ENCODE measurements around the gene TSPAN18.

Gene TSPAN18

DNA sequence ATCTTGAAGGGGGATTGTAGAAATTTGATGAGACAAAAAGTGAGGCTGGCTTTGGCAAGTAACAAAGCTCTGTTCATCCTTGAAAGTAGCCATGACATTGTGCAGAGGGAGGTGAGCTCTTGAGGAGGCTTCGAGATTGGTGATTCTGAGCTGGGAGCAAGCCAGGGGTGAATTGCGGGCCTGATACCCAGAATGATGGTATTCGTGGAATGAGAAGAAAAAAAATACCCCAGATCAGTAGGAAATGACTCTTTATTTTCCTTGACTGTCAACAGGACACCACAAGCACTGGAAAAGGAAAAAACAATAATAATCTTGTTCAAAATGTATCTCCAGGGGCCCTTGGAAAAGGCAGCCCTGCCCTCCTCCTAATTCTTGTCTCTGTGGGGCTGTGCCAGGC lies 62.7 kb downstream of the TSPAN18 start:
- no peak for FAIRE-seq

DNA sequence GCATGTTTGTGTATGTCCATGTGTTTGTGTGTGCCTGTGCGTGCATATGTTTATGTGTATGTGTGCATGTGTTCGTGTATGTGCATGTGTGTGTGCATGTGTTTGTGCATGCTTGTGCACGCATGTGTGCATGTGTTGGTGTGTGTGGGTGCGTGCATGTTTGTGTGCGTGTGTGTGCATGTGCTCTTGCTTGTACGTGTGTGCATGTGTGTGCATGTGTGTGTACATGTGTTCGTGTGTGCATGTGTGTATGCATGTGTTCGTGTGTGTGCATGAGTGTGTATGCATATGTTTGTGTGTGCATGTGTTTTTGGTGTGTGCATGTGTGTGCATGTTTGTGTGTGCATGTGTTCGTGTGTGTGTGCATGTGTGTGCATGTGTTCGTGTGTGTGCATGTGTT lies 63.4 kb downstream of the TSPAN18 start:
- no peak for DNase-seq (ENCODE audit: extremely low spot score, insufficient read length, low read depth)
- no peak for FAIRE-seq

More for the DNA sequence above, 62.7 kb downstream of the TSPAN18 start:
- DNase-seq (ENCODE audit: extremely low spot score, insufficient read length, low read depth) = no peak

DNA sequence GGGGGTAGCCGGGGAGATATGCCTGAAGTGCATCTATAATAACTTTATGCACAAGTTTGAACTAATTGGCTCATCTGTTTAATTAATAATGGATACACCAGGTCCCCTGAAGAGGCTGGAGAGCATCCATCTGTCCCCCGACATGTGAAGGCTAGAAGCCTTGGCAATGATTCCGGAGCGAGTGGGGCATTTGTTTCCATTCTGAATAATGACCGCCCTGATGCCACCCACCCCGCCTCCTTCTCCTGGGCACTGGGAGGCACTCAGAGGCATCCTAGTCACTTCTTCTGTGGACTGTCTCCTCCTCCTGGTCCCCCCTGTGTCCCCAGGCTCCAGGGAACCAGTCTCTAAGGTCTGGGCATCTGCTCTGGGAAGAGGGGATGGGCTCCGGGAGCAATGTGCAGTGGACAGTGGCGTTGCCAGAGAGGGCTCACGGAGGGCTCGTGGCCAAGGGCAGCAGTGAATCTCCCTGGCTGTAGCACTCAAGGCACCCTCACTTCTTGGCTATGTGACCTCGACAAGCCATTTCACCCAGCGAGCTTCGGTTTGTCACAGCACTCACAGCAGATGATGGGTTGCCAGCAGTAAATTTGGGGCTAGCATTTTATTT lies 64.7 kb downstream of the TSPAN18 start:
- no peak for FAIRE-seq

DNA sequence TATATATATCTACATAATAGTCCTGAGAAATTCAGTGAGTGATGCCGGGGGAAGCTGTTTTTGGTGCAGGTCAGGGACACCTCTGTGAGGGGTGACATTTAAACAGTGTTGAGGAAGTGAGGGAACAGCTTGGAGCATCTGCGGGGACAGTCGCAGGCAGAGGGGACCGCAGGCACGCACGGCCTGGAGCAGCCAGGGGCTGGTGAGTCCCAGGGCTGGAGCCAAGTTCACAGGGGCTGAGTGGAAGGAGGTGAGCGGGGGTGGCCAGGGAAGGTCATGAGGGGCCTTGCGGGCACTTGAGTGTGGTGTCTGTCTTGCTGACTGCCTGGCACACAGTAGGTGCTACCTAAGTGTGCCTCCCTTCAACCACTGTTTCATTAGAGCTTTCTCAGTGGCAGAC lies 65.4 kb downstream of the TSPAN18 start:
- no peak for FAIRE-seq
- no peak for DNase-seq (ENCODE audit: extremely low spot score, insufficient read length, low read depth)

More for the DNA sequence above, 64.7 kb downstream of the TSPAN18 start:
- DNase-seq (ENCODE audit: extremely low spot score, insufficient read length, low read depth) = no peak

DNA sequence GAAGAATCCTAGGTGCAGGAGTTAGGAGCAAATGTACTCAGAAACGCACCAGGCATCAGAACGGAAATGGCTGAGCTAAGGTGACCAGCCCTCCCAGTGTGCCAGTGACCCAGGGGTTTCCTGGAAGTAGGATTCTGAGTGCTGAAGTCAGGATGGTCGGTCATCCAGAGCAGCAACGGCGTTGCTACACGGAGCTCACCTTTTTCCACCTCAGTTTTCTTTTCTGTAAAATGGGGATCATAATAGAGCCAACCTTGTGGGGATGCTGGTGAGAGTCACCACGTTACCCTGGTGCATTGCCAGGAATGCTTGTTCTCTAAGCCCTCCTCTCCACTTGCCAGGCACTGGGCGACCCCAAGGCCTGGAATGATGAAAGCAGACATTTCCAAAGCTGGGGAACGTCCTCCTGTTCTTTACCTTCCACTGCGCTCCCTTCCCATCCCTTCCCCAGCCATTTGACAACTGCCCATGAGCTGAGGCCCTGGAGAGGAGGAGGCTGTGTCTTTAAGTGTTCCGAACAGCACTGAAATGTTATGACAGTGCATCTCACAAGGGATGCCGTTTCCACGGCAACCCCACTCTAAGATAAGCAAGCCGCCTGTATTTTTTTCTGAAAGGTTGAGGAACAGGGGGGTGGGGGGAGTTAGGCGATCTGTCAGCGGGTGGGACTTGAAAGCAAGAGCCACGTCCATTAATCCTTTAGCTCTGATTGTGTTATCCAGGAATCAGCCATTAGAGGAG lies 66.8 kb downstream of the TSPAN18 start:
- DNase-seq (ENCODE audit: extremely low spot score, insufficient read length, low read depth) (no peak), FAIRE-seq (no peak)

DNA sequence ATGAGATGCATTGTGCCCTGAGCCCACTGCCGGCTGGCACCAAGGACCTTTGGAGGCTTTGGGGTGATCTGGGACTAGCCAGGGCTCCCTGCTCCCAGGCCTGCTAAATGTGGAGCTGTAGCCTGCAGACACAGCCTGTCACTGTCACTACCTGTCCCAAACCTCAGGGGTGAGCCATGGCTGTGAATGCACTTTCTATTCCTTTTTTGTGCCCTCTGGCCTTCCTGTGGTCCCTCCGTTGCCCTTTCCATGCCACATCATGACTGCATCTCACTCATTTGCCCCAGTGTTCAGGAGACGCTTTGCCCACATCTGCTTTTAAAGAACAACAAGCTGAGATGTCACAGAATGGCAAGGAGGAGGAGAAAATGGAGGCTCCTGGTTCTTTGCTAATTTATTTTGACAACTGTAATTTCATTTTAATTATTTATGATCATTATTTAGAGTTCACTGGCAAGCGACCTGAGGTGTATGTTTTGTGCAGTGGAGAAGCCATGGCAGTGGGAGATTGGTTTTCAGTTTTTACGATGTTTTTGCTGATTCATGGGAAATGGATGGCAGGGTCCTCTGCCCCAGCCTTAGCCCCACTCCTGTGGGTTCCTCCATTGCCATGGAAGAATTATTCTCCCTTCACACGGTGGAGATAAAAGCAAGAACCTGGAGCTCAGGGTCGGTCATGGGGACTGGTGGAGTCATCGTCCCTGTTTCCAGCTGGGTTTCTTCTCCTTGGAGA lies 69.2 kb downstream of the TSPAN18 start:
- DNase-seq (ENCODE audit: extremely low spot score, insufficient read length, low read depth) = no peak
- no peak for FAIRE-seq

DNA sequence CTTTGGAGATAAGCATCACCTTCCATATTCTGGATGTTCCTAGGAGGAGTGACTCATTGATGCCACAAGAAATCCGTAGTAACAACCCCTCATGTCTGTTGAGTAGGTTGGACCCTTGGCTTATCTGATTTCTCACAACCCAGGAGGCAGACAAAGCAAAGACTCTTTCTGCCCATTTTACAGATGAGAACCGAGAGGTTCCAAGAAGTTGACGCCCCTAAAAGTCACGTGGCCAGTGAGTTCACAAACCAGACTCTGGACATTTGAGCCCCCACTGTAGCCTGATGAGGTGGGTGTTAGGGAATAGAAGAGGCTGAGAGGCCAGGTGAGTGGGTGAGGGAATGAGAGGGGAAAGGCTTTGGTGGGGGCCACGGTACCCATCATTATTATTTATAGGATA lies 70.3 kb downstream of the TSPAN18 start:
- no peak for FAIRE-seq
- no peak for DNase-seq (ENCODE audit: extremely low spot score, insufficient read length, low read depth)

DNA sequence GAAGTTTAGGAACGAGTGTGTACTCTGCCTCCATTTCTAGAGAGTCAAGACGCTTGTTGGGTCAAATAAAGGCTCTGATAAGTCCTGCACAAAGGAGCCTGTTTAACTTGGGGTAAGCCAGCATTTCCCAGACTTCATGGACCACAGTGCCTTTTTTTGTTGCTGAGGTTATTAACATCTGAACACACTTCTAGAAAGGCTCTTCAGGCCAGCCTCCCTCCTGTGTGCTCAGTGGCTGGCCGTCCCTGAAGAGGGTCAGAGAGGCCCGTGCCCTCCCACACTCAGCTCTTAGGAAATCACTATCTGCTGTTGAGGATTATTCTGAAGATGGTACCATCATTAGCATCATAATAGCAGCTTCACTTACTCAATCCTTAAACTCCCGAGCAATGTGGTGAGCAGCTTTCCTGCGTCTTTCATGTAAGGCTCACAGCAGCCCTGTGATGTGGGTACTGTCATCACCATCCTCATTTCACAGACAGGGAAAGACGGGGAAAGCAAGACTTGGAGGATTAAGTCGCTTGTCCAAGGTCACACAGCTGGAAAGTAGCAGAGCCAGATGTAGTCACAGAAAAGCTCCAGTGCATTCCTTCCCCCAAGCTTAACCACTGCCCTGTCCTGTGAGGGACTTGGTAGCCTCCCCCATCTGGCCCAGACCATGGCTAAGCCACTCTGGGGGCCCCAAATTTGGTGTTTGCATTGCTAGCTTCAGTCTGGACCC lies 71.3 kb downstream of the TSPAN18 start:
- DNase-seq (ENCODE audit: extremely low spot score, insufficient read length, low read depth) (no peak), FAIRE-seq (no peak)

DNA sequence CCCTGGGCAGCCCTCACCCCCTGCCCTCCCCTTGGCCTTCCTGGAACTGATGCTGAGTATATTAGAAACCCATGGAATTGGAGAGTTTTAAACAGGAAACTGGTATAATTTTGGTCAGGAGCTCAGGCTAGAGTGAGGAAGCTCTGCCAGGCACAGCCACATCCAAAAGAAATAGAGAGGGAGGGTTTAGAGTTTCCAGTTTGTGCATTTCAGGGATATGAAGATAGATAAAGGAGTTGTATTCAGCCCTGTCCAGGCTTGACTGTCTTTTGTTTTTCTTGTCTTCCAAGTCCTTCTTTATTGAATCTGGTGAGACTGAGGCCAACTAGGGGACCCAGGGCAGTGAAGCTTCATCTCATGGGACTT lies 71.8 kb downstream of the TSPAN18 start:
- FAIRE-seq (no peak), DNase-seq (ENCODE audit: extremely low spot score, insufficient read length, low read depth) (no peak)

DNA sequence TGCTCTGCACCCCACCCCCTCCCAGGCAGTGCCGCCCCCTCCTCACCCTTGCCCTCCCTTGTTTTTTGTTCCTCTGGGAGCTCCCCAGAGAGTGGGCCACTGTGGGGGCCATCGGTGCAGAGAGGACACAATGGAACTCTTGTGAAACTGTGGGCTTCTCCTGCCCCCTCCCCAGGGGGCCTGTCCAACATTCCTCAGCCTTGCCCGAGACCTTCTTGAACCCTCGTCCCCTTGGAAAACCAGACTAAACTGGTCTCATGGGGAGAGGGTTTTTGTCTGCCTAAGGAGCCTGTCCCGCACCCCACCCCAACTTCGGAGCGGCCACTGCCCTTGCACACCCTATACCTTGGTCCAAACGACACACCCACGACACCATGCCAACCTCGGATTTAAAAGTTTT lies 72.2 kb downstream of the TSPAN18 start:
- DNase-seq (ENCODE audit: extremely low spot score, insufficient read length, low read depth) (no peak), FAIRE-seq (no peak)

DNA sequence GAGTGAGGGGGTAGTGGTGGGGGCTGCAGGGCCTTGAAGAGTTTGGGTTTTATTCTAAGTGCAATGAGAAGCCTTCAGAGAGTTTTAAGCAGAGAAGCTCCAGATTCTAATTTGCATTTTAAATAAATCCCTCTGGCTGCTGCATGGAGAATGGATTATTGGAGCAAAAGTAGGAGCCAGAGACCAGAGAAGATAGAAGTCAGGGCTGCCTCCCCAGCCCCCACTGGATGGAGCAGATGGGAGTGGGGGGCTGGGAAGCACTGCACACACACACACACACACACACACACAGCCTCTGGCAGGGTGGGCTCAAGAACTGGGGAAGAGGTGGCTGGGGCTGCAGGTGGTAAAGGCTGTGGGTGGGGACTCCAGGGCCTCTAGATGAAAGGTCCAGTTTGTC lies 75.6 kb downstream of the TSPAN18 start:
- no peak for DNase-seq (ENCODE audit: extremely low spot score, insufficient read length, low read depth)
- FAIRE-seq = no peak

DNA sequence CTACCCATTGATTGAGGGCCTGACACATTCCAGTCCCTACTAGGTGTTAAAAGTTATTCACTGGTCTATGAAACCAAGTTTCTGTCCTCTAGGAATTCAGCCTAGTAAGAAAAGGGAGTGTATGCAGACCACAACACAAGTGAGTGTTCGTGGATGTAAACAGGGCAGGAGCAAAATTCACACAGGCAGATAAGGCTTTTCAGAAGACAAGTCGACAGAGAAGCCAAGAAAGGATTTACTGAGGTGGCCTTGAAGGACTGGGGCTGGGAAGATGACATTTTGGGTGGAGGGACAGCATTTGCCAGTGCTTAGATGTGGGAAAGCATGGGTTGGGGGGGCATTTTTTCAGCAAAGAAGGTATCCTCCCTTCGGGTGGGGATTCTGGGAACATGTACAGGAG lies 76.2 kb downstream of the TSPAN18 start:
- DNase-seq (ENCODE audit: extremely low spot score, insufficient read length, low read depth) (no peak), FAIRE-seq (no peak)

DNA sequence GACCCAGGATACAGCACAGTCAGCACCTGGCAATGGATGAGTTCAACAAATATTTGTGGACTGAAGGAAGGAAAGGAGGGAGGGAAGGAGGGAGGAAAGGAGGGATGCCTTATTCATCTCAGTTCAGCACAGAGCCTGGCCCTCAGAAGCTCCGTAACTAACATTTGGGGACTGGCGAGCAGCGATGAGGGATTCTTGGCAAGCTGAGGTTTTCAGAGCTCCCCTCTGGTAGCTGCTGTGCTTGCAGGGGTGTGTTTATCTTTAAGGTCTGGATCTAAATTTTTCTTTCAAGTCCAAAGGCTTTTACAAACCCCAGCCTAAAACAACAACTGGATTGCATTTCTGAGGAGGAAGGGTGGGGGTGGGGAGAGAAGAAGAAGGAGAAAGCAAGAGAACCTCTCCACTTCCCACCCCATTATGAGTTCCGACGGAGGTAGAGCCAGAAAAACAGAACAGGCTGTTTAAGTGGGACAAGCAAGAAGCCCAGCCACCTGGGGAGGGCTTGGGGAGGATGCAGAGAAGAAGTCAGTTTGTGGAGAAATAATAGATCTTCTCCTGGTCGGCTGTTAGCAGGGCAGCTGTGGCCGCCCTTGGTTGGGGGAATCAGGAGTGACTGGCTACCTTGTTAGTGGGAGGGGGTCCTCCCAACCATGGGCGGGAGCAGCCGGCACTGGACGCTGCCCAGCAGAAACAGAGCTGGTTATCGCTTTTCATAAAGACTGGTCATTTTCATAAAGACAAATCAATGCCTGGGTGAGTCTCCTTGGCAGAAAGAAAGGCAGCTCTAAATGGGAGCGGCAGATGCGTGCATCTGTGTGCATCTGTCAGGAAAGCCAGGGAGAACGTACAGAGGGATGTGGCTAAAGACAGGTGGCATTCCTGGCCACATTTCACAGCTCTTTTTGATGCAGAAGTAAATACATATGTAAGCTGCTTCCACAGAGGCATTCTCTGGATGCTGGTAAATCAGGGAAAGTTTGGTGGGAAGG lies 78.0 kb downstream of the TSPAN18 start:
- FAIRE-seq (no peak), DNase-seq (ENCODE audit: extremely low spot score, insufficient read length, low read depth) (no peak)

DNA sequence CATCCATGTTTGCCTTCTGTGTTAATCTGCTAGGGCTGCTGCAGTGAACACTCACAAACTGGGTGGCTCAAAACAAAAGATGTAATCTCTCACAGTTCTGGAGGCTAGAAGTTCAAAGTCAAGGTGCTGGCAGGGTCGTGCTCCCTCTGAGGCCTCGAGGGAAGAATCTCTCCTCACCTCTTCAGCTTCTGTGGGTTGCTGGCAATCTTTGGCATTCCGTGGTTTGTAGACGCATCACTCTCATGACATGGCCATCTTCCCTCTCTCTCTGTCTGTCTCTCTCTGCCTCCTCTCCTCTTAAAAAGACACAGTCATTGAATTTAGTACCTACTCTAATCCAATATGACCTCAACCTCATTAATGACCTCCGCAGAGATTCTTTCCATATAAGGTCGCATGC lies 78.8 kb downstream of the TSPAN18 start:
- no peak for DNase-seq (ENCODE audit: extremely low spot score, insufficient read length, low read depth)
- FAIRE-seq = no peak

DNA sequence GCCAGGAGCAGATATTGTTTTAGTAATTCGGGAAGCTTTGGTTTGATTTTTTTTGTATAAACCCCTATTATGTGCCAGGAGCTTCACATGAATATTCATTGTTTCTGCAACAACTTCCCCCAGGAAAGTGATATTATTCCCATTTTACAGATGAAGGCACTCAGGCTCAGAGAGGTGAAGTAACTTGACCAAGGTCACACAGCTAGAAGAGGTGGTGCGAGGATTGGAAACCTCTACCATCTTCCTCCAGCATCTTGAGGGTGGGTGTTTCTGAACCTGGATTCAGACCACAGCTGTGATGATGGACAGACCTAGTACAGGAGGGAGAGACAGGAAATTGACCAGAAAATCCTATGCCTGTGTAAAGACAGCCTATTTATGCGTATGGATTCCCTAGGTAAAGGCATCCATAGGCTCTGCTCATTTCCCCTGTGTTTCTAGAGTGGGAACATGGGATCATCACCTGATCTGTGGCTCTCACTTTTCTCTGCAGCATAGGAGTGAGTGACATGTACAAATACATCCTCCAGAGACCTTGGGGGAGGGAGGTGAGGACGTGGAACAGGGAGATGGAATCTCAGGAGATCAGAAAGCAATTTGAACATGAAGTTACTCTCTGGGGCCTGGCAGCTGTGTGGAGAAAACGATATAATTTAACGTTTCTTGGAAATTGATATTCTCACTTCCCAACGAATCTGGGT lies 81.4 kb downstream of the TSPAN18 start:
- FAIRE-seq (no peak), DNase-seq (ENCODE audit: extremely low spot score, insufficient read length, low read depth) (no peak)

DNA sequence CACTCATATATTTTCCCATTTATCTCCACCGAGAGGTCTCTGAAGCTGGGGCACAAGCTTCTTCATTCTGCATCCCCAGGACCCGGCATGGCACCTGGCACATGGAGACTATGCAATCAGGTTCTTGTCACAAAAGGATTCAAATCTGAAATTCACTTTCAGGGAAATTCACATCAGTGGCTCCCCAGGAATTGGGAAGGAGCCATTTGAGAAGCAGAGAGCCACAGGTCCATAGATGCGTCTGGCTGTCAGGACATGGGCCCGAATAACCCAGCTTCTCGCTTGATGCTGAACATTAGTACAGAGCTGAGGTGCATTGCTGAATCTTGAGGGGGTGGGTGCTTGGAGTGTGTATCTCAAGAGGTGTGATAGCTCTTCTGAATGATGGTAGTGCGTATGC lies 82.5 kb downstream of the TSPAN18 start:
- FAIRE-seq (no peak), DNase-seq (ENCODE audit: extremely low spot score, insufficient read length, low read depth) (no peak)

DNA sequence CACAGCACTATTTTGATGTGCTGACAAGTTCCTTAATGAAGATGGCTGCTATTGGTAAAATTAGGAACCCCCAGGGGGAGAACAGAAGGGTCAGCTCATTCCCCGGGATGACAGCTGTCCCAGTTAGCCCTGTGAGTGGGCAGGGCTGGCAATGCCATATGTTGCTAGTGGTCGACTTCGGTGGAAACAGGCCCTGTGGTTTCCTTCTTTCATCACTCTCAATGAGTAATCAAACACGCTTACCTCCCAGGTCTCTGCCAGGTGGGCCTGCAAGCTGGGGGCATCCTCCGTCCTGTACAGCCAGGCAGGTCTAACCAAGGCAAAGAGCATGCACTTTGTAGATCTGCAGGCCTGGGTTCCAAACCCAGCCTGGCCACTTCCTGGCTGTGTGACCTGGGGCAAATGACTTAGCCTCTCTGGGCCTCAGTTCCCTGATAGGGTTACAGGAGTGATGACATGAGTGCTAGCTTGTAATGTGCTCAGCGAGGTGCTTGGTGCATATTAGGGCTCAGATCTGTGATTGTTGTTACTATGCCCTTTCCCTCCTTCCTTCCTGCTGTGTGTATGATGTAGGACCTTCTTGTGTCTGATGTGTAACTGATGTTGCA lies 85.2 kb downstream of the TSPAN18 start:
- no peak for FAIRE-seq

DNA sequence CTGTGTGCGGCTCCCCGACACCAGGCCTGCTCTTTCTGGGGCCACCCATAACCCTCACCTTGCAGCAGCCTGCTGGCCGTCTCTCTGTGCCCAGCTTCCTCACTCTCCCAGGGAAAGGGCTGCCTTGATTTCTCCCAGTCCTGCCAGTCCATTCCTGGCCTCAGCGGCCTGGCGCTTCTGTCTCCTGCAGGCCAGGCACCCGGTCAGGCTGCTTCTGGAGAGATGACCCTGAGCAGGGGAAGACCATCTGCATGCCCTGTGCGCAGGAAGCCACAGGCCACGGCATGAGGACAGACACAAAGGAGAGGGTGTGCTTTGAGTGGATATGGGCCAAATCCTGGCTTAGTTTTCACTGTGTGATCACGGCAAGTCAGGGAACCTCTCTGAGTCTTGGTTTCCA lies 86.2 kb downstream of the TSPAN18 start:
- FAIRE-seq (no peak), DNase-seq (ENCODE audit: extremely low spot score, insufficient read length, low read depth) (no peak)

More for the DNA sequence above, 85.2 kb downstream of the TSPAN18 start:
- DNase-seq (ENCODE audit: extremely low spot score, insufficient read length, low read depth) = no peak

DNA sequence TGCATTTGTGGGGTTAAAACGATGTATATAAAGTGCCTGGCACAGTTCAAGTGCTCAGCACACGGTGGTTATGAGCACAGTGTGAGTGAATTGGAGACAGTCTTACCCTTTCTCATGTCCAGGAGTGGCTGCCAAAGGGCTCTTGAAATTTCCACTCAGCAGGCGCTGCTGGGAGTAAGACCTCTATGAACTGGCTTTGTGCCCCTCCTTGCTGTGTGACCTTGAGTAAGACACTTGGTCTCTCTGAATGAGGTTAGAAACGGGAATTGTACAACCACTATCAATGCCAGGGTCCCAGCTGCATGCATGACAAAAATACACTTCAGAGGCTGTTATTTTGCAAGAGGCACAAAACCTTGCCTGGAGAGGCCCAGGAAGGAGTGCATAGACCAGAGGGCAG lies 86.6 kb downstream of the TSPAN18 start:
- FAIRE-seq = no peak
- DNase-seq (ENCODE audit: extremely low spot score, insufficient read length, low read depth) = no peak

Measured in GM18507 (cell line).